ENCODE results near the gene ZBTB39. TPM values are rescaled to one million over a fixed set of nuclear protein-coding genes. Genes with fewer than 3 reads are reported as not detected.
A peak's percentile ranks its signal among the peaks of the same experiment; 100 is the strongest.

Gene ZBTB39
- total RNA-seq, 4 donors from 2014 or later: 3.2 to 9.1 (median 5.5) TPM

DNA sequence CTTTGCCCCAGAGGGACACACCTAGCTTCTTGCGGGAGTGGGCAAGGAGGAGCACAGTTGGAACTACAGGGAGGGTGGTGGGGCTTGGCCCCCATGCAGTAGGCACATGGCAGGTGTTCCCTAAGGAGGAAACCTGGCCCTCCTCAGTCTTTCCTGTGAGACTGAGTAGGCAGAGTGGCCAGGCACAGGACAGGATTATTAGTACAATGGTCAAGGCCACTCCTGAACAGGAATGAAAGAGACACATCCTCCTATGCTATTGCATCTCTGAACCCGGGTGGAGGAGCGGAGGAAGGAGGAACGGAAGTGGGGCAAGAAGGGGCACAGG lies 42.7 kb upstream of the ZBTB39 start:
- H3K36me3 ChIP-seq: peaks cover 0 to 32% (median 0%) of the 10 kb centered on the region in 3 donors
- peak; percentile 40 to 63 for TF ChIP-seq POLR2A (IDR thresholded peaks at IDR 0.05)
- TF ChIP-seq, protein P1, sequence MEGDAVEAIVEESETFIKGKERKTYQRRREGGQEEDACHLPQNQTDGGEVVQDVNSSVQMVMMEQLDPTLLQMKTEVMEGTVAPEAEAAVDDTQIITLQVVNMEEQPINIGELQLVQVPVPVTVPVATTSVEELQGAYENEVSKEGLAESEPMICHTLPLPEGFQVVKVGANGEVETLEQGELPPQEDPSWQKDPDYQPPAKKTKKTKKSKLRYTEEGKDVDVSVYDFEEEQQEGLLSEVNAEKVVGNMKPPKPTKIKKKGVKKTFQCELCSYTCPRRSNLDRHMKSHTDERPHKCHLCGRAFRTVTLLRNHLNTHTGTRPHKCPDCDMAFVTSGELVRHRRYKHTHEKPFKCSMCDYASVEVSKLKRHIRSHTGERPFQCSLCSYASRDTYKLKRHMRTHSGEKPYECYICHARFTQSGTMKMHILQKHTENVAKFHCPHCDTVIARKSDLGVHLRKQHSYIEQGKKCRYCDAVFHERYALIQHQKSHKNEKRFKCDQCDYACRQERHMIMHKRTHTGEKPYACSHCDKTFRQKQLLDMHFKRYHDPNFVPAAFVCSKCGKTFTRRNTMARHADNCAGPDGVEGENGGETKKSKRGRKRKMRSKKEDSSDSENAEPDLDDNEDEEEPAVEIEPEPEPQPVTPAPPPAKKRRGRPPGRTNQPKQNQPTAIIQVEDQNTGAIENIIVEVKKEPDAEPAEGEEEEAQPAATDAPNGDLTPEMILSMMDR (IDR thresholded peaks at IDR 0.05): no peak
- no peaks in the 10 kb centered on the region for H3K9me3 ChIP-seq
- peaks cover 0 to 22% (median 3%) of the 10 kb centered on the region in 4 donors for H3K4me1 ChIP-seq
- DNase-seq: peak in 2 of 3 donors; percentile 76 to 79
- H3K4me3 ChIP-seq: peak overlapping the region in 3 of 4 donors; percentile 34 to 58 (median 55)
- peak overlapping the region in 3 of 4 donors; percentile 66 to 86 (median 84) for H3K27ac ChIP-seq
- no peaks in the 10 kb centered on the region for H3K27me3 ChIP-seq

DNA sequence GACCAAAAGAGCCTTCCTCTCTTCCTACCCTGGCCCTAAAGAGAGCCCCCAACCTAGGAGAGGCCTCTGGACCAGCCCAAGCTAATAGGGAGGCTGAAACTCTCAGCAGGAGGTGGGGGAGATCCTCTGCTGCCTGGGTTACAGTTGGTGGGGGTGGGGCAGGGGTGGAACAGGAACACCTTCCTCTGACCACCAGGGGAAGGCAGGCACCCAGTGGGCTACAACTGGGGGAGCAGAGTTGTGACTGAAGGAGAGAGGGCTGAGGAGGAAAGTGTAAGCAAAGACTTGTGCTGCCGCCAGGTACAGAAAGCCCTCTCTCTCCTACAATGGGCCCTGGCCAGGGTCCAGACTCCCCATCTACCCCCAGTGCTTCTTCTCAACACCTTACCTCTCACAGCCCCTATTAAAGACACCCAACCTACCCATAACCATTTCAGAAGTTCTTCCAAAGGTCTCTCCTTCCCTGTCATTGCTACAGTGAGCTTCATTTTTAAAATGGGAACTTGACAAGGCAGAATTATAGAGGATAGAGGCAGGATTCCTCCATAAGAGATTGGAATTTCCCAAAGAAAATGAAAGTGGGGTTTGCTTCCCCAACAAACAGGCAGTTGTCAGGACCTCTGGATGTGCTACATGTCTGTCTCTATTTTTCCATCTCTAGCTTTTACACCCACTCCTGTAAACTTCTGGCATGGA lies 42.2 kb upstream of the ZBTB39 start:
- DNase-seq: no peak
- Histone ChIP-seq H3K4me3 (peak overlapping the region in 3 of 4 donors; percentile 34 to 58 (median 55)), H3K9me3 (no peaks in the 10 kb centered on the region), H3K4me1 (peaks cover 0 to 22% (median 3%) of the 10 kb centered on the region in 4 donors), H3K27me3 (no peaks in the 10 kb centered on the region), H3K27ac (peak overlapping the region in 3 of 4 donors; percentile 26 to 86 (median 84)), H3K36me3 (peaks cover 0 to 36% (median 0%) of the 10 kb centered on the region in 3 donors)
- TF ChIP-seq, protein P1 (IDR thresholded peaks at IDR 0.05): peak in 1 of 6 experiments; percentile 17
- TF ChIP-seq POLR2A (IDR thresholded peaks at IDR 0.05): no peak

DNA sequence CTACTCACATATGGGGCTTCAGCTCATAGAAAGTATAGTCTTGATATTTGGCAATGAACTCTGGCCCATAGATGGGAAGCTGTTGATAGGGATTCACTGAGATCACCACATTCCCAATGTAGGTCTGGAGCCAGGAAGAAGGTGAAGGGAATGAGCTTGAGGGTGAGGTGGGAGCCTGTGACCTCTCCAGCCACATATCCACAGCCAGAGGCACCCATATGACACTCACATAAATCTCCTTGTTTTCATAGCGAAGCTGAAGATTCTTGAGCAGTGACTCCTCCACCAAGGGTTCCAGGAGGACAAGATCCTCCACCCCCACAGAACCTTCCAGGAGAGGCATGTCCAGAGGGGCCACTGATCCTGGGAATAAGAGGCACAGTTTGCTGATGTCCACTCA lies 41.6 kb upstream of the ZBTB39 start:
- Histone ChIP-seq H3K4me3 (peak overlapping the region in 3 of 4 donors; percentile 34 to 58 (median 55)), H3K27ac (peak overlapping the region in 3 of 4 donors; percentile 26 to 86 (median 84)), H3K36me3 (peaks cover 0 to 42% (median 0%) of the 10 kb centered on the region in 3 donors), H3K4me1 (peaks cover 0 to 22% (median 3%) of the 10 kb centered on the region in 4 donors), H3K27me3 (no peaks in the 10 kb centered on the region), H3K9me3 (no peaks in the 10 kb centered on the region)
- TF ChIP-seq, protein P1 (IDR thresholded peaks at IDR 0.05): no peak
- TF ChIP-seq POLR2A (IDR thresholded peaks at IDR 0.05): no peak
- no peak for DNase-seq

DNA sequence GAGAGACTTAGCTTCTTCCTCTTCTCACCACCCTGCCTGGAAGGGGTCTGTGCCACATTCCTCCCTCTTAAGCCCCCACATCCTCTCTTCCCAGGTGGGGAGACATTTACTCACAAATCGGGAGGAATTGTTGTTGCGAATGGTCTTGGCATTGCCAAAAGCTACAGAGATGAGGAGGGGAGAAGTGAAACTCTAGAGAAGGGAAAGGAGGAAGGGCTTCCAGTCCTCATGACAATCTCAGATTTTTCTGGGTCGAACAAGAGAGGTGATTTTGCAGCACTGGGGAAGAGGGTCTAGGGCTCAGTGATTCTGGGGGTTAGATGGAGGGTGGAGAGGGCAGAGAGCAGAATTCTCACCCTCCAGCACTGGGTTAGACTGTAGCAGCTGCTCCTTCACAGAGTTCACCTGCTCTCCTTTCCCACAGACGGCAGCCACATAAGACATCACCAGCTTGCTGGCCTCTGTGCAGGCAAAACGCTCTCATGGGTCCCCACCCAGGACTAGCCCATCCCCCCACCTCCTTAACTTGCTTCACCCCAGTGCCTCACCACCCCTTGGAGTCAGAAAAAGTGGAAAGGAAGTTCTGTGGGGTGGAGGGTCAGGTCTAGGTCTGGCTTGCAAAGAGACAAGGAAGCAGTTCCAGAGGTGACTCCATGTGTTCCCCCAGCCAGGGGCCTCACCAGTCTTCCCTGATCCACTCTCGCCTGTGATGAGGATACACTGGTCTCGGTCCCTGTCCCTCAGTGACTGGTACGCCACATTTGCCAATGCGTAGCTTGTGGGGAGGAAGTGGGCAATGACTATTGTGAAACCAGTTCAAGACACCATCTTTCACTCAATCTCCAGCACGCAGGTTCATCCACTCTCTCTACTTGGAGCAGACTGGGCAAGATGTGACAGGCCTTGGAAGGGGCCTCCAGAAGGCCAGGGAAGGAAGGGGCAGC lies 40.9 kb upstream of the ZBTB39 start:
- TF ChIP-seq, protein P1 (IDR thresholded peaks at IDR 0.05): no peak
- no peak for TF ChIP-seq POLR2A (IDR thresholded peaks at IDR 0.05)
- Histone ChIP-seq H3K4me1 (peaks cover 0 to 22% (median 3%) of the 10 kb centered on the region in 4 donors), H3K27me3 (no peaks in the 10 kb centered on the region), H3K9me3 (no peaks in the 10 kb centered on the region), H3K4me3 (peak overlapping the region in 3 of 4 donors; percentile 18 to 58 (median 55)), H3K36me3 (peaks cover 0 to 48% (median 0%) of the 10 kb centered on the region in 3 donors), H3K27ac (peak overlapping the region in 3 of 4 donors; percentile 15 to 46 (median 36))
- DNase-seq: no peak

DNA sequence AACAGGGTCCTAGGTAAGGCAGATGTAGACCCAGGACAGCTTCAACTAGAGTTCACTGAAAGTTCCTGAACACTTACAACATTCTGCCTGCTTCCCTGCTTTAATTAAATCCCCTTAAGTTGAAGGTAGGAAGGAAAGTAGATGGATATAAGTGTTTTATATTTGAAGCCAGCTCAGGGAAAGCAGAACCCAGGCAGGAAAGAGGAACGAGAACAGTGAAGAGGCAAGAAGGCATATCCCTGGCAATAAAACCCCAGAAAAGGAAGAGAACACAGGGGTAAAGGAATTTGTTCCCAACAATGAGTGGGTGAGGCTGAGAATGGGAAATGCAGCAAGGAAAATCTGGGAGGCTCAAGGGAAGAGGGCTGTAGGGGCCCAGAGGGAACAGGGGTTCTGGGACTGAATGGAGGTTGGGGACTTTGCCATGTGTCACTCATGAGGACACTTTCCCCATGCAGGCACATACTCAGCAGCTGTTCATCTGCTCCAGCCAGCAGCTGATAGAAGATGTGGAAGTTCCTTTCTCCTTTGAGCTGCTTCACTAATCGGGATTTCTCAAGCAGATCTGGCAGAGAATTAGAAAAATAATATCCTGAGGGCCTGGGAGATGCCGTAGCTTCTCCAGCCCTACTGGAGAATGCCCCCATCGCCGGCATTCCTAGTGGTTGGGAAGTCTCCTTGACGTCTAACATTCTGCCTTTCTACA lies 39.9 kb upstream of the ZBTB39 start:
- Histone ChIP-seq H3K4me3 (peak overlapping the region in 2 of 4 donors; percentile 55 to 58), H3K36me3 (peaks cover 0 to 55% (median 0%) of the 10 kb centered on the region in 3 donors)

More for the DNA sequence above, 39.9 kb upstream of the ZBTB39 start:
- Histone ChIP-seq H3K9me3 (no peaks in the 10 kb centered on the region), H3K27ac (peak overlapping the region in 1 of 4 donors; percentile 36), H3K27me3 (no peaks in the 10 kb centered on the region), H3K4me1 (peaks cover 0 to 22% (median 3%) of the 10 kb centered on the region in 4 donors)
- DNase-seq: no peak
- TF ChIP-seq POLR2A (IDR thresholded peaks at IDR 0.05): no peak
- TF ChIP-seq, protein P1 (IDR thresholded peaks at IDR 0.05): no peak

All from Peyer's patch (tissue), 4 donors.